Suprapubic skin (tissue), 4 donors: ENCODE measurements around the gene HSD17B1.

Experiments used
- CTCF ChIP-seq, 2 donors: fragments of 200-600 bp in 1 of 2; fragments of 450-650 bp in 1 of 2; sonication (generic) in 1 of 2; IDR thresholded peaks; one replicate each; pipeline ENCODE4 v1.5.1; 2016 to 2019; ENCODE audit warnings: antibody characterized with exemption in 2 of 2, mild to moderate bottlenecking in 1 of 2, moderate library complexity in 1 of 2
- EP300 ChIP-seq: sonication (generic); formaldehyde crosslinking; IDR thresholded peaks from one replicate; pipeline ENCODE4 v1.6.1; 2017; ENCODE audit warnings: antibody characterized with exemption
- POLR2A ChIP-seq, 2 donors: fragments of 450-650 bp; IDR thresholded peaks; one replicate each; pipeline ENCODE4 v1.6.1; 2017; ENCODE audit warnings: antibody characterized with exemption in 2 of 2, mild to moderate bottlenecking in 2 of 2, moderate library complexity in 2 of 2
- POLR2AphosphoS5 ChIP-seq, 3 donors: sonication (generic); formaldehyde crosslinking; IDR thresholded peaks; one replicate each; pipeline ENCODE4 v1.6.1; 2017; ENCODE audit warnings: antibody characterized with exemption in 3 of 3

GRCh38 chr17:42518755-42519545 is 33.8 kb upstream of the HSD17B1 start:
- TF ChIP-seq CTCF (IDR thresholded peaks at IDR 0.05) = no peak
- no peak for TF ChIP-seq POLR2A (IDR thresholded peaks at IDR 0.05)
- TF ChIP-seq POLR2AphosphoS5 (IDR thresholded peaks at IDR 0.05) = no peak
- TF ChIP-seq EP300 = no peak
